Panc1 (cell line): Measurements from ENCODE around the gene ITGA3.

Experiments
- POLR2AphosphoS5 ChIP-seq: IDR thresholded peaks from 2 replicates; pipeline ENCODE4 v1.6.1; 2012; ENCODE audit warnings: mild to moderate bottlenecking, low read depth, low read length, moderate library complexity
- SIN3A ChIP-seq: IDR thresholded peaks from 2 replicates; pipeline ENCODE4 v1.6.1; 2012; ENCODE audit warnings: low read depth, mild to moderate bottlenecking, low read length, moderate library complexity, borderline replicate concordance; ENCODE audit not compliant: insufficient read depth
- TCF7L2 ChIP-seq: IDR thresholded peaks from 2 replicates; pipeline ENCODE4 v1.6.1; 2011; ENCODE audit warnings: mild to moderate bottlenecking, low read depth, low read length, inconsistent platforms
- TF ChIP-seq, protein P1 (sequence below): fragments of 450-650 bp; IDR thresholded peaks from 2 replicates; pipeline ENCODE4 v1.5.1; 2017; ENCODE audit warnings: mild to moderate bottlenecking
- TF ChIP-seq, protein P2 (sequence below), 2 experiments: IDR thresholded peaks; 2 replicates each; pipeline ENCODE4 v1.6.1; 2011 to 2012; ENCODE audit warnings: low read depth in 2 of 2, control low read depth in 1 of 2, low read length in 1 of 2, mild to moderate bottlenecking in 1 of 2, moderate library complexity in 1 of 2; ENCODE audit not compliant: insufficient read depth in 1 of 2

DNA sequence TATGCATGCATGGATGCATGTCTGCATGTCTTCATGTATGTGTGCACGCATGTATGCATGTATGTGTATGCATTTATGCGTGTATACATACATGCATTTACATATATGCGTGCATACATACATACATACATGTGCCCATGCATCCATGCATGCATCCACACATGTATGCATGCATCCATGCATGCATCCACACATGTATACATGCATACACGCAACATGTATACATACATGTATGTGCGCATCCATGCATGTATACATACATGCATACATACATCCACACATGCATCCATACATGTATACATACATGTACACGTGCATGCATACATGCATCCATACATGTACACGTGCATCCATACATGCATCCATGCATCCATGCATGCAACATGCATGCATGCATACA is 31.1 kb upstream of the ITGA3 start:
- TF ChIP-seq TCF7L2 (no peak), SIN3A (no peak), POLR2AphosphoS5 (no peak)
- TF ChIP-seq, protein P1, sequence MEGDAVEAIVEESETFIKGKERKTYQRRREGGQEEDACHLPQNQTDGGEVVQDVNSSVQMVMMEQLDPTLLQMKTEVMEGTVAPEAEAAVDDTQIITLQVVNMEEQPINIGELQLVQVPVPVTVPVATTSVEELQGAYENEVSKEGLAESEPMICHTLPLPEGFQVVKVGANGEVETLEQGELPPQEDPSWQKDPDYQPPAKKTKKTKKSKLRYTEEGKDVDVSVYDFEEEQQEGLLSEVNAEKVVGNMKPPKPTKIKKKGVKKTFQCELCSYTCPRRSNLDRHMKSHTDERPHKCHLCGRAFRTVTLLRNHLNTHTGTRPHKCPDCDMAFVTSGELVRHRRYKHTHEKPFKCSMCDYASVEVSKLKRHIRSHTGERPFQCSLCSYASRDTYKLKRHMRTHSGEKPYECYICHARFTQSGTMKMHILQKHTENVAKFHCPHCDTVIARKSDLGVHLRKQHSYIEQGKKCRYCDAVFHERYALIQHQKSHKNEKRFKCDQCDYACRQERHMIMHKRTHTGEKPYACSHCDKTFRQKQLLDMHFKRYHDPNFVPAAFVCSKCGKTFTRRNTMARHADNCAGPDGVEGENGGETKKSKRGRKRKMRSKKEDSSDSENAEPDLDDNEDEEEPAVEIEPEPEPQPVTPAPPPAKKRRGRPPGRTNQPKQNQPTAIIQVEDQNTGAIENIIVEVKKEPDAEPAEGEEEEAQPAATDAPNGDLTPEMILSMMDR = no peak
- TF ChIP-seq, protein P2, sequence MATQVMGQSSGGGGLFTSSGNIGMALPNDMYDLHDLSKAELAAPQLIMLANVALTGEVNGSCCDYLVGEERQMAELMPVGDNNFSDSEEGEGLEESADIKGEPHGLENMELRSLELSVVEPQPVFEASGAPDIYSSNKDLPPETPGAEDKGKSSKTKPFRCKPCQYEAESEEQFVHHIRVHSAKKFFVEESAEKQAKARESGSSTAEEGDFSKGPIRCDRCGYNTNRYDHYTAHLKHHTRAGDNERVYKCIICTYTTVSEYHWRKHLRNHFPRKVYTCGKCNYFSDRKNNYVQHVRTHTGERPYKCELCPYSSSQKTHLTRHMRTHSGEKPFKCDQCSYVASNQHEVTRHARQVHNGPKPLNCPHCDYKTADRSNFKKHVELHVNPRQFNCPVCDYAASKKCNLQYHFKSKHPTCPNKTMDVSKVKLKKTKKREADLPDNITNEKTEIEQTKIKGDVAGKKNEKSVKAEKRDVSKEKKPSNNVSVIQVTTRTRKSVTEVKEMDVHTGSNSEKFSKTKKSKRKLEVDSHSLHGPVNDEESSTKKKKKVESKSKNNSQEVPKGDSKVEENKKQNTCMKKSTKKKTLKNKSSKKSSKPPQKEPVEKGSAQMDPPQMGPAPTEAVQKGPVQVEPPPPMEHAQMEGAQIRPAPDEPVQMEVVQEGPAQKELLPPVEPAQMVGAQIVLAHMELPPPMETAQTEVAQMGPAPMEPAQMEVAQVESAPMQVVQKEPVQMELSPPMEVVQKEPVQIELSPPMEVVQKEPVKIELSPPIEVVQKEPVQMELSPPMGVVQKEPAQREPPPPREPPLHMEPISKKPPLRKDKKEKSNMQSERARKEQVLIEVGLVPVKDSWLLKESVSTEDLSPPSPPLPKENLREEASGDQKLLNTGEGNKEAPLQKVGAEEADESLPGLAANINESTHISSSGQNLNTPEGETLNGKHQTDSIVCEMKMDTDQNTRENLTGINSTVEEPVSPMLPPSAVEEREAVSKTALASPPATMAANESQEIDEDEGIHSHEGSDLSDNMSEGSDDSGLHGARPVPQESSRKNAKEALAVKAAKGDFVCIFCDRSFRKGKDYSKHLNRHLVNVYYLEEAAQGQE (IDR thresholded peaks at IDR 0.05; ENCODE audit: insufficient read depth in 1 of 2, low read depth in 2 of 2, low read length in 1 of 2) = no peak
